HK-2 (cell line): Measurements from ENCODE around the gene CHMP2A.

ENCODE experiments used
- DNase-seq: peaks from one replicate; pipeline ENCODE4 v3.0.0-alpha.2; 2018; ENCODE audit not compliant: unreplicated experiment

CHMP2A gene

GRCh38 chr19:58538257-58539168 lies 16.4 kb downstream of the CHMP2A start:
- no peak for DNase-seq

- no peak for DNase-seq
Measured at GRCh38 chr19:58536852-58537798, 17.8 kb downstream of the CHMP2A start.

GRCh38 chr19:58535857-58536256 lies 19.0 kb downstream of the CHMP2A start:
- DNase-seq, result no peak

- no peak for DNase-seq
Measured at GRCh38 chr19:58531034-58531840, 23.7 kb downstream of the CHMP2A start.

GRCh38 chr19:58529405-58529804 lies 25.5 kb downstream of the CHMP2A start:
- no peak for DNase-seq

GRCh38 chr19:58522709-58523108 lies 32.2 kb downstream of the CHMP2A start:
- no peak for DNase-seq

GRCh38 chr19:58521651-58522050 lies 33.3 kb downstream of the CHMP2A start:
- no peak for DNase-seq

- no peak for DNase-seq
Measured at GRCh38 chr19:58520257-58520599, 34.7 kb downstream of the CHMP2A start.

GRCh38 chr19:58519355-58520256 lies 35.3 kb downstream of the CHMP2A start, which contains the start of gene ZBTB45:
TSS of gene ZBTB45 (minus strand) at chr19:58519810. CDS start at chr19:58517673, 2,137 bp downstream.
- peak; percentile 98 for DNase-seq

- peak; percentile 84 for DNase-seq
Measured at GRCh38 chr19:58519087-58519354, 35.9 kb downstream of the CHMP2A start.

GRCh38 chr19:58518256-58519086 lies 36.4 kb downstream of the CHMP2A start:
- no peak for DNase-seq

GRCh38 chr19:58516964-58517833 lies 37.7 kb downstream of the CHMP2A start:
- DNase-seq, result no peak

GRCh38 chr19:58516246-58516836 lies 38.6 kb downstream of the CHMP2A start:
- DNase-seq, result no peak

GRCh38 chr19:58515259-58515658 lies 39.6 kb downstream of the CHMP2A start:
- no peak for DNase-seq

- DNase-seq, result no peak
Measured at GRCh38 chr19:58514564-58515022, 40.3 kb downstream of the CHMP2A start.

- DNase-seq, result peak; percentile 85
Measured at GRCh38 chr19:58513694-58514563, 41.0 kb downstream of the CHMP2A start.

GRCh38 chr19:58513213-58513693 lies 41.7 kb downstream of the CHMP2A start:
- no peak for DNase-seq
